T-cell (primary cell): ENCODE measurements around the gene AQP11. TPM values are rescaled to one million over a fixed set of nuclear protein-coding genes. Genes with fewer than 3 reads are reported as not detected.

Experiments used
- ATAC-seq, 4 experiments: fragments of 200-7000 bp in 3 of 4; fragments of 150-1000 bp in 1 of 4; cut with Tn5 transposase; replicated peaks in 1 of 4; 1 replicate in 3 of 4; 2 replicates in 1 of 4; pipeline ENCODE4 v1.10.0; 2021; ENCODE audit warnings: moderate library complexity in 3 of 4, mild to moderate bottlenecking in 2 of 4, moderate number of reproducible peaks in 1 of 4
- CTCF ChIA-PET, 2 donors: fragments of 300-600 bp; sonication (Branson Sonifier 250); formaldehyde crosslinking; loops; one replicate each; lab custom pipeline; 2022; ENCODE audit warnings: antibody characterized with exemption in 2 of 2; lab: Charles Lee
- POLR2A ChIA-PET, 2 donors: fragments of 300-600 bp; sonication (Branson Sonifier 250); formaldehyde crosslinking; loops; one replicate each; lab custom pipeline; 2022; ENCODE audit warnings: antibody characterized with exemption in 2 of 2; lab: Charles Lee
- DNase-seq, 35 experiments: peaks; one replicate each; pipeline versions ENCODE4 v3.0.0 to v3.0.0-alpha.2; 2013 to 2023
- H3K27ac ChIP-seq: one replicate; pipeline ENCODE4 v1.5.1; 2013; ENCODE audit warnings: low read length
- H3K27me3 ChIP-seq, 2 experiments: replicated peaks in 1 of 2; 1 replicate in 1 of 2; 2 replicates in 1 of 2; pipeline versions ENCODE4 v1.6.1 to v1.7.0; 2013; ENCODE audit warnings: low read length in 1 of 2, mixed read lengths in 1 of 2; ENCODE audit not compliant: control insufficient read depth in 2 of 2, insufficient read depth in 2 of 2; ENCODE audit errors: extremely low read depth in 1 of 2
- H3K36me3 ChIP-seq, 2 donors: 1 replicate in 1 of 2; 2 replicates in 1 of 2; pipeline versions ENCODE4 v1.6.1 to v1.7.0; 2013; ENCODE audit warnings: low read length in 1 of 2; ENCODE audit not compliant: control insufficient read depth in 2 of 2, insufficient read depth in 1 of 2; ENCODE audit errors: extremely low read depth in 1 of 2
- H3K4me1 ChIP-seq, 2 experiments: 1 replicate in 1 of 2; 2 replicates in 1 of 2; pipeline versions ENCODE4 v1.6.1 to v1.7.0; 2013; ENCODE audit warnings: low read length in 2 of 2, mixed read lengths in 1 of 2; ENCODE audit not compliant: insufficient read depth in 2 of 2, control insufficient read depth in 1 of 2; ENCODE audit errors: extremely low read depth in 1 of 2
- H3K4me3 ChIP-seq, 2 donors: 1 replicate in 1 of 2; 2 replicates in 1 of 2; pipeline versions ENCODE4 v1.5.1 to v1.7.0; 2013; ENCODE audit warnings: mild to moderate bottlenecking in 2 of 2, low read length in 1 of 2, moderate library complexity in 1 of 2; ENCODE audit not compliant: control insufficient read depth in 1 of 2; ENCODE audit errors: extremely low read depth in 1 of 2
- H3K9me3 ChIP-seq: 2 replicates; pipeline ENCODE4 v1.7.0; 2013
- H3K27ac Mint-ChIP-seq, 2 donors: one replicate each; pipeline ENCODE4 v1.8.0; 2020 to 2021; ENCODE audit warnings: mild to moderate bottlenecking in 2 of 2, mixed read lengths in 2 of 2
- H3K27me3 Mint-ChIP-seq, 2 donors: one replicate each; pipeline ENCODE4 v1.8.0; 2021 to 2022; ENCODE audit warnings: mixed read lengths in 2 of 2
- H3K36me3 Mint-ChIP-seq: one replicate; pipeline ENCODE4 v1.8.0; 2021; ENCODE audit warnings: mixed read lengths
- H3K4me1 Mint-ChIP-seq, 3 donors: one replicate each; pipeline ENCODE4 v1.8.0; 2020 to 2022; ENCODE audit warnings: mixed read lengths in 3 of 3, mild to moderate bottlenecking in 1 of 3
- H3K4me3 Mint-ChIP-seq, 3 donors: one replicate each; pipeline ENCODE4 v1.8.0; 2020 to 2022; ENCODE audit warnings: mild to moderate bottlenecking in 3 of 3, mixed read lengths in 3 of 3, moderate library complexity in 3 of 3
- H3K9me3 Mint-ChIP-seq, 3 donors: one replicate each; pipeline ENCODE4 v1.8.0; 2020 to 2022; ENCODE audit warnings: mixed read lengths in 3 of 3
- WGBS: methylation state at CpG from one replicate; pipeline ENCODE4 v1.1.5; 2013; ENCODE audit warnings: missing lambda C conversion rate; ENCODE audit not compliant: insufficient coverage; 5-methylcytosine and 5-hydroxymethylcytosine counted together
- total RNA-seq, 35 experiments: library from RNA in 6 of 35; stranded (reverse) in 6 of 35; fragments of 120-200 nt in 1 of 35; gene quantifications; one replicate each; pipeline versions ENCODE4 v1.2.1 to v1.2.4 and lab custom pipeline; 2013 to 2026

Gene AQP11
- total RNA-seq, 5 donors from 2014 or later (not counting 1 experiment from before 2014, with no cell fraction given) = 0.19 to 0.49 (median 0.28) TPM; not detected in 1

- no peak overlapping the region for H3K27ac Mint-ChIP-seq
These were observed 12.8 kb downstream of the AQP11 start for GRCh38 chr11:77602381-77603088.

GRCh38 chr11:77604281-77604680 lies 14.5 kb downstream of the AQP11 start:
- Histone ChIP-seq H3K27ac (no peak overlapping the region), H3K4me1 (no peaks in the 10 kb centered on the region), H3K27me3 (no peaks in the 10 kb centered on the region), H3K9me3 (no peaks in the 10 kb centered on the region), H3K36me3 (peaks cover 4 to 16% of the 10 kb centered on the region in 2 donors), H3K4me3 (no peak overlapping the region)
- no peak for ATAC-seq
- ChIA-PET CTCF (interaction anchor here in 1 of 2 donors (0.7 kb wide), 1 partner anchor 28 kb away, joined by 3 read pairs; no protein-coding TSS in a partner anchor), POLR2A (no interaction called here)
- no CpG with 5 or more reads among the region's 2 CpGs for WGBS
- Mint-ChIP-seq H3K36me3 (peaks cover 8% of the 10 kb centered on the region), H3K27me3 (no peaks in the 10 kb centered on the region), H3K27ac (no peak overlapping the region), H3K9me3 (no peaks in the 10 kb centered on the region), H3K4me3 (no peak overlapping the region), H3K4me1 (no peaks in the 10 kb centered on the region)
- DNase-seq = no peak

More at GRCh38 chr11:77602381-77603088, 12.8 kb downstream of the AQP11 start:
- CTCF ChIA-PET = no interaction called here
- Mint-ChIP-seq H3K9me3 (no peaks in the 10 kb centered on the region), H3K4me1 (no peaks in the 10 kb centered on the region), H3K27me3 (no peaks in the 10 kb centered on the region), H3K36me3 (no peaks in the 10 kb centered on the region), H3K4me3 (no peak overlapping the region)
- POLR2A ChIA-PET = no interaction called here
- no peak for DNase-seq
- Histone ChIP-seq H3K4me3 (no peak overlapping the region), H3K4me1 (no peaks in the 10 kb centered on the region), H3K36me3 (peaks cover 0 to 9% of the 10 kb centered on the region in 2 donors), H3K27ac (no peak overlapping the region), H3K27me3 (no peaks in the 10 kb centered on the region), H3K9me3 (no peaks in the 10 kb centered on the region)
- no peak for ATAC-seq
- WGBS = 94% methylated on average over 2 of the region's 3 CpGs

GRCh38 chr11:77609234-77609633 lies 19.5 kb downstream of the AQP11 start:
- H3K4me3 Mint-ChIP-seq = no peak overlapping the region
- H3K27ac Mint-ChIP-seq = no peak overlapping the region
- no peaks in the 10 kb centered on the region for H3K27me3 Mint-ChIP-seq
- Histone ChIP-seq H3K27me3 (no peaks in the 10 kb centered on the region), H3K27ac (no peak overlapping the region), H3K4me1 (no peaks in the 10 kb centered on the region), H3K36me3 (peaks cover 7 to 34% of the 10 kb centered on the region in 2 donors), H3K9me3 (no peaks in the 10 kb centered on the region), H3K4me3 (no peak overlapping the region)
- CTCF ChIA-PET = interaction anchor here in 1 of 2 donors (0.7 to 1.2 kb wide), 2 partner anchors 10 to 518 kb away, joined by 3 to 4 read pairs; no protein-coding TSS in a partner anchor
- H3K9me3 Mint-ChIP-seq = no peaks in the 10 kb centered on the region
- POLR2A ChIA-PET = no interaction called here
- DNase-seq (no peak), ATAC-seq (no peak)
- WGBS = no CpG with 5 or more reads among the region's 1 CpG
- H3K4me1 Mint-ChIP-seq = no peaks in the 10 kb centered on the region
- peaks cover 29% of the 10 kb centered on the region for H3K36me3 Mint-ChIP-seq

GRCh38 chr11:77611921-77612320 lies 22.2 kb downstream of the AQP11 start:
- POLR2A ChIA-PET = no interaction called here
- H3K4me1 Mint-ChIP-seq = no peaks in the 10 kb centered on the region

GRCh38 chr11:77617892-77618291 lies 28.1 kb downstream of the AQP11 start:
- H3K36me3 Mint-ChIP-seq = peaks cover 45% of the 10 kb centered on the region
- POLR2A ChIA-PET = interaction anchor here (0.5 to 0.6 kb wide), 3 partner anchors 10 to 144 kb away, joined by 5 to 6 read pairs (median 5); no protein-coding TSS in a partner anchor
- Histone ChIP-seq H3K9me3 (no peaks in the 10 kb centered on the region), H3K36me3 (peaks cover 7 to 45% of the 10 kb centered on the region in 2 donors), H3K27ac (no peak overlapping the region), H3K4me1 (no peaks in the 10 kb centered on the region), H3K27me3 (no peaks in the 10 kb centered on the region), H3K4me3 (no peak overlapping the region)
- no peaks in the 10 kb centered on the region for H3K27me3 Mint-ChIP-seq
- no CpG with 5 or more reads among the region's 3 CpGs for WGBS
- no peak for ATAC-seq
- CTCF ChIA-PET = interaction anchor here (0.6 to 1.4 kb wide), 4 partner anchors 14 to 699 kb away, joined by 3 to 8 read pairs (median 3); no protein-coding TSS in a partner anchor
- H3K27ac Mint-ChIP-seq = no peak overlapping the region
- H3K9me3 Mint-ChIP-seq = no peaks in the 10 kb centered on the region
- peaks cover 0 to 8% (median 0%) of the 10 kb centered on the region in 3 donors for H3K4me1 Mint-ChIP-seq
- no peak for DNase-seq
- H3K4me3 Mint-ChIP-seq = no peak overlapping the region

More at GRCh38 chr11:77611921-77612320, 22.2 kb downstream of the AQP11 start:
- no peak for ATAC-seq
- DNase-seq = no peak
- H3K36me3 Mint-ChIP-seq = peaks cover 36% of the 10 kb centered on the region
- H3K27me3 Mint-ChIP-seq = no peaks in the 10 kb centered on the region
- Histone ChIP-seq H3K9me3 (no peaks in the 10 kb centered on the region), H3K36me3 (peaks cover 10 to 52% of the 10 kb centered on the region in 2 donors), H3K4me1 (no peaks in the 10 kb centered on the region), H3K27ac (no peak overlapping the region), H3K27me3 (no peaks in the 10 kb centered on the region), H3K4me3 (no peak overlapping the region)
- no peaks in the 10 kb centered on the region for H3K9me3 Mint-ChIP-seq
- CTCF ChIA-PET = interaction anchor here in 1 of 2 donors (0.5 to 0.8 kb wide), 4 partner anchors 13 to 541 kb away, joined by 3 read pairs; no protein-coding TSS in a partner anchor
- H3K27ac Mint-ChIP-seq = no peak overlapping the region
- no peak overlapping the region for H3K4me3 Mint-ChIP-seq

GRCh38 chr11:77619576-77620198 lies 29.9 kb downstream of the AQP11 start:
- H3K9me3 ChIP-seq = no peaks in the 10 kb centered on the region
- Mint-ChIP-seq H3K4me3 (no peak overlapping the region), H3K36me3 (peaks cover 45% of the 10 kb centered on the region), H3K9me3 (no peaks in the 10 kb centered on the region), H3K27ac (no peak overlapping the region), H3K27me3 (no peaks in the 10 kb centered on the region), H3K4me1 (peaks cover 0 to 8% (median 0%) of the 10 kb centered on the region in 3 donors)
- H3K27ac ChIP-seq = no peak overlapping the region
- CTCF ChIA-PET = interaction anchor here in 1 of 2 donors (0.6 to 1.4 kb wide), 7 partner anchors 10 to 572 kb away, joined by 3 to 6 read pairs (median 3); no protein-coding TSS in a partner anchor
- H3K36me3 ChIP-seq = peaks cover 7 to 58% of the 10 kb centered on the region in 2 donors
- POLR2A ChIA-PET = interaction anchor here in 1 of 2 donors (0.5 kb wide), 1 partner anchor 468 kb away, joined by 4 read pairs; no protein-coding TSS in a partner anchor
- no peaks in the 10 kb centered on the region for H3K27me3 ChIP-seq
- WGBS = no CpG with 5 or more reads among the region's 3 CpGs
- DNase-seq (peak in 5 of 35 experiments; percentile 3 to 66 (median 12)), ATAC-seq (no peak)
- no peaks in the 10 kb centered on the region for H3K4me1 ChIP-seq
- H3K4me3 ChIP-seq = no peak overlapping the region
